Right renal cortex interstitium (tissue), 3 donors: Measurements from ENCODE around the gene YPEL2. TPM values are rescaled to one million over a fixed set of nuclear protein-coding genes. Genes with fewer than 3 reads are reported as not detected.

Experiments used
- DNase-seq, 3 donors: peaks; one replicate each; pipeline ENCODE4 v3.0.0-alpha.2; 2013; ENCODE audit warnings: low read depth in 3 of 3, low spot score in 2 of 3
- polyA plus RNA-seq, 3 donors: library from polyadenylated mRNA; unstranded; fragments of 120-200 nt; gene quantifications; one replicate each; pipeline ENCODE4 v1.2.1, GENCODE V29; 2013; ENCODE audit not compliant: insufficient read length in 3 of 3

The YPEL2 gene
- polyA plus RNA-seq, 3 donors = 34.1 to 35.6 (median 34.5) TPM

DNA sequence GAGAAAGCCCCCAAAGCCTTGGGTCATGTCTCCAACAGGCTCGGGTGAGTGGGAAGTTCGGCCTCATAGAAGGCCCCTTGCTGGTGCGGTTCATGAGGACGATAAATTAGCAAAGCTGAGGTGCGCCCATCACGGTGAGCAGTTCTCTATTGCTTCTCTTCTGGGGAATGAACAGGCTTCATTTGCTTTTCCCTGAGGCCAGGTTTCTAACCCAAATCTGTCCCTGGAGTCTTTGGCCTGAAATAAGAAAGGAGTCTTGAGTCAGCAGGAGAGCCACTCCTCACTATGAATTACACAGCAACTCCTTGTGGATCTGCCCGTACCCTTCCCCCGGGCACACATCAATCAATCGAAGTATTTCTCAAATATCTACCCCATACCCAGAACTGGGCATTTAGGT is 94.6 kb downstream of the YPEL2 start:
- DNase-seq = no peak

DNA sequence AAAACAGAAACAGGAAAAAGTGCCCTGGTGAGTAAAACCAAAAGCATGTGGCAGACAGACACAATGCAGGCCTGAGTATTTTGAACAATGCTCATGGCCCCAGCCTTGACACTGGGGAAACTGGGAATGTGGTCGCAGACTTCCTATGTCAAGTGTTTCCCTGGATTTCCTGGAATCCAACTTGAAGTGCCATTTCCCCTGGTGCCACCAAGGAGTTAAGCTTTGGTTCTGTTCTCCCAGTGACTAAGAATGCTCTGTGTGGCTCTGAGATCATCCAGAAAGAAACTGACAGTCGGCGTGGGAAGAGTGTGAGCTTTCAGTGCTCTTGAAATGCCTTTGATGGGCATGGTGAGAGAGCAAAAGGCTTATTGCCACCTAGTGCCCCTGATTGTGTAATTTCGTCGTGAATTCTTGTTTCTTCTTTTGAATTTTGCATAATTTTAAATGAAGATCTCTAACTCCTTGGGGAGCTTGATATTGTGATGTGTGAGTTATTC is 96.0 kb downstream of the YPEL2 start:
- DNase-seq = no peak

DNA sequence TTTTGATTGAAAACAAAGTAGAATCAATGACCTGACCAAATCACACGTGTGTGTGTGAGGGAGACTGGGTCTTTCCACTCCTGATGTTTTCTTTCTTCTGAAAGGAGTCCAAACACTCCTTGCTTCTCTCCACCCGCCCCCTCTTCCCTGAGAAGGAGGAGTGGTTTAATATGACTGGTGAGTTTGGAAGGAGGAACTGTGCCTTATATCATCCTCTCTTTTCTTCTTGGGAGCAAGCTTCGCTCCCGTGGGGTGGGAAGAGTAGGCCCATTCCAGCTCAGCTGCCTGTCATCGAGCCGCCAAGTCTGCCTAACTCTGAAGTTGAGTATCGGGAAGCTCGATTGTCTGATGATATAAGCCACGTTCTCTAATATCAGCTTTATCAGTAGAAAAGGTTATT is 96.5 kb downstream of the YPEL2 start:
- DNase-seq = no peak

DNA sequence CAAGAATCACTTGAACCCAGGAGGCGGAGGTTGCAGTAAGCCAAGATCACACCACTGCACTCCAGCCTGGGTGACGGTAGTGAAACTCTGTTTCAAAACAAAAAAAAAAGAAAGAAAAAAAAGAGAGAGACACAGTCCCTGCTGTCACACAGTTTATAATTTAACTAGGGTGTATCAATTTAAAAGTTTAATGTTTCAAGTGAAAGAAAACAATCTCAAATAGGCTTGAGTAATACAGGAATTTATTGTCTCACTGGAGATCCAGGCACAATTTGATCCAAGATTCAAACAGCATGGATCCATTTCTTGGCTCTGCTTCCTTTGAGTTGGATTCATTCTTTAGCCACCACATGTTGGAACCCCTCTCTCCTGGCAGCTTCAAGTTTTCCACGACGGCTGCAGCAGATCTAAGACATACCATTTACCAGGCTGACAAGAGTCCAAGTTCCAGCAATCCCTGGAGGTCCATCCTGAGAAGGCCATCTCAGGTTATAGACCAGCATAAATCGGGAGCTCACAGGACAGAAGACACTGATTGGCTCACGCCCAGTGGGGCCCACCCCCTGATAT is 97.5 kb downstream of the YPEL2 start:
- DNase-seq = no peak

DNA sequence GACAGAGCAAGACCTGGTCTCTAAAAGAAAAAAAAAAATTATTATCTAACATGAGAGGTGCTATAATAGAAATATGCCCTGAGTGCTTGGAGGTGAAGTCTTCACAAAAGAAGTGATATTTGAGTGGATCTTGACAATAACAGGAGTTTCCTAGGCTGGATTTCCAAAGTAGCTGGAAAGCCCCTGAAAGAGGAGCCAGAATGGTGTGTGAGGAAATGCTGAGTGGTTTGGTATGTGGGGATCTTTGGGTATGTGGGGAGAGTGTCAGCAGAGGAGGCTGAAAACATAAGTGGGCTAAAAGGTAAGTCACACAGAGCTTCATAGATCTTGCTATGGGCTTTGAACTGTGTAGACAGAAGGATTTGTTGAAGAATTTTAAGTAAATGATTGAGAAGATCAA is 100.1 kb downstream of the YPEL2 start:
- no peak for DNase-seq

DNA sequence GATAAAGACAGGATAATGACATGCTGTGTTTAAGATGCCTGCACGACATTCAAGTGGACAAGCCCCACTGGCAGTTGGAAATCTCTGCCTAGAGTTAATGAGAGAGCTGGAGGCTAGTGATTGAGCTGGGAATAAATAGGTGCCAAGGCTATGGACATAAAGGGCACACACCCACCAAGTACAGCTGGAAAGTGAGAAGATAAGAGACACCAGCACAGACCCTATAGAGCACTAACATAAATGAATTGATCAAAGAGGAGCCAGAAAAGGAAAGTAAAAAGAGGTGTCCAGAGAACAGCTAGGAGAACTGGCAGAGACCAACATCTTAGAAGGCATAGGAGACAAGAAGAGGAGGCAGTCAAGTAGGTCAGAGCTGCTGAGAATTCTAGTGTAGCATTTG is 101.2 kb downstream of the YPEL2 start:
- no peak for DNase-seq

DNA sequence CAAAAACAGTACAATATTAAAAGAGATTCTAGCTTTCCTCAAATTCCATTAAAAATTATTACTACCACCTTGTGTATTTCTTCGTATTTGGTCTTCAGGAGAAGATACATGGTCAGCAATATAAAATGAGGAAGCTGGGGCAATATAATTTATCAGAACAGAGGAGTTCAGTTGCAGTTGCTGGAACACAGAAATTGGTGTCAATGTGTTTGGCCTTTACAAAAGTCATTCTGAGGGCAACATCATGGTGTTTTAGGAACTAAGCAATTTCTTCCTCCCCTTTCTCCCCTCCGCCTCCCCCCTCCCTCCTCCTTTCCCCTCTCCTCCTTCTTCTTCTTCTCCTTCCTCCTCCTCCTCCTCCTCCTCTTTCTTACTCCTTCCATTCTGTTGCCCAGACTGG is 102.1 kb downstream of the YPEL2 start:
- no peak for DNase-seq

DNA sequence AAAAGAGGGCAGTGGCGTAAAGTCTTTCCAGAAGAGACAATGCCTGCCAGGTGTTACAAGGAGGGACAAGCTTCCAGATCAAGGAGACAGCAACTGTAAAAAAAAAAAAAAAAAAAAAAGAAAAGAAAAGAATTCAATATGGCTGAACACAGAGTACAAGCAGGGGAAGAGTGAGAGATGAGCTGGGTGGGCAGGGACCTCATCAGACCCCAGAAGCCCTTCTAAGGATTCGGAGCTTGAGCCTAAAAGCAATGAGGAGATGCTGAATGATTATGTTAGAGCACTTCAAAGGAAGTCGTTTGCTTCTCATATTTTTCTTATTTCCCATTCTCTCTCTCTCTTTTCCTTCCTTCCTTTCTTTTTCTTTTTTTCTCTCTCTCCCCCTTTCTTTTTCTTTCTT is 103.0 kb downstream of the YPEL2 start:
- DNase-seq = no peak

DNA sequence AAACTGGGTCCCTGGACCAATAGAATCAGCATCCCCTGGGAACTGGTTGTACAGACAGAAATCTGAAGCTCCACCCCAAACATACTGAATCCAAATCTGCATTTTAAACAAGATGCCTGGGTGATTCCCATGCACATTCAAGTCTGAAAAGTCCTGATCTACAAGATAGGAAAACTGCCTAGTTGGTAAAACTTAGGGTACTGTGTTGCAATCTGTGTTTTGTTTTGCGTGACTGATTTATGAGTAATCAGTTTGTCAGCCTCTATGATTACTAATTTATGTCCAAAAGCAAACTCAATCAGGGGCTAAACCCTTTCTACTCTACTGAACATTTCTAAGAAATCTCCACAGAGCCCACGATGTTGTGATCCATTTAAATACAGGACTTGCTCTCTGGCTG is 103.8 kb downstream of the YPEL2 start:
- DNase-seq = no peak

DNA sequence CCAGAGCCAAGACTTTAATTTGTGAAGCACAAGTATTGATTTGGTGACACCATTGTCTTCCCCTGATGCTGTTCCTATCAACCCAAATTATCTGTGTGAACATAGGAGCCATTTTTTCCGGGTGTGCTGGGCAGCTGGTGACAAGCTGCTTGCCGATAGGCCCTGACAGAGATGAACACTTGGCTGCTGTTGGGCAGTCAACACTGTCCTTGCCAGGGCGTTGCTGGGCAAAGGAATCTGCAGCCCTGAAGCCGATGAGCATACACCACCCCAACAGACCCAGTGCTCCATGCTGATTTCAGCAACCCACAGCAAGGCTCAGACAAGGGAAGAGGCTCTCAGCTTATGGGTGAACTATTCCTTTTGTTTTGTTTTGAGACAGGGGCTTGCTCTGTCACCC is 105.4 kb downstream of the YPEL2 start:
- no peak for DNase-seq

DNA sequence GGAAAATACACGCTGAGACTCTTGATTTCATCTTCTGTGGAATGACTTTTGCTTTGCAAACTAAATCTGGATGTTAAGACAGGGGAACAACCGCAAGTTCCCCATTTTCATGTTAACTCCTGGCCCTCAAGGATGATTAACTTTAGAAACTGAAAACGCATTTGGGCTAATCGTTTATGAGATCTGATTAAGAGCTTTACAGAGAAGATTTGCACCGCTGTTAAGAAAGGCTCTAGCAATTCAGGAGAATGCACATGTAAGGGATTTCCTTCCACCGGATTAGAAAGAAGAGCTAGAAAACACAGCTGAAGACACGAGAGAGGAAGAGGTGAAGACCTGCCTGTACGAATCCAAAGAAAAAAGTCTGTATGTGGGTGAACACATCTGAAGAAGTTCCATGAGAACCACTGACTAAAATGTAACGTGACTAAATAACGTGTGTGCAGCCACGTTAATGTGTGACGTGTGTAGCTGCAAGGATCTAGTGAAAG is 106.4 kb downstream of the YPEL2 start:
- no peak for DNase-seq

DNA sequence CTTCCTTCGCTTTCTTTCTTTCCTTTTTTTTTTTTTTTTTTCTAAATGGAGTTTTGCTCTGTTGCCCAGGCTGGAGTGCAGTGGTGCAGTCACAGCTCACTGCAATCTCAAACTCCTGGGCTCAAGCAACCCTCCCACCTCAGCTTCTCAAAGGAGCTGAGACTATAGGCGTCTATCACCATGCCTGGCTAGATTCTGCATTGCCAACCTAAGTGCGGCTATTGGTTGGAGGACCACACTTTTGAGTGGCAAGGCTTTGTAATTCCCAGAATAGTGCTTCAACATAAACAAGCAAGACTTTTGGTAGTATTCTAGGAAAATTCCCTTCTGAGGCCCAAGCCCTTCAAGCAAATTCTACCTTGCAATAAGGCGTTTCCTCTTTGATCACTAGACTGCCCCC is 107.8 kb downstream of the YPEL2 start:
- no peak for DNase-seq

DNA sequence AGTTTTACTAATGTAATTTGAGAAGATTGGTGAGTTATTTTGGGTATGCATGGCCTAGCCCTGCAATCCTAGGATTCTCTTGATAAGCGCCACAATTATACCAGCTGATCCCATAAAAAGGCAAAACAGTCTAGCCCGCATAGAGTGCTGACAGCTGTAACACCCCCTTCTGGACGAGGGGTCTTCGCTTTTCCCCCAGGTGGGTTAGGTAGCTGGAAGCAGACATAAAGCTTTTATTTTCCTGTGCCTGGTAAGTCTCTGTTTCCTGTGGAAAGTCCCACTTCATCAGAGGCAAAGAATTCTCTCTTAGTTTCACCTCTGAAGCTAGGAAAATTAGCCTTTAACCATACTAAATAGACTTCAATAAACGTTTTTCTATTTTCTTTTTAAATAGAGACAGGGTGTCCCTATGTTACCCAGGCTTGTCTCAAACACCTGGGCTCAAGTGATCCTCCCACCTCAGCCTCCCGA is 108.3 kb downstream of the YPEL2 start:
- no peak for DNase-seq

DNA sequence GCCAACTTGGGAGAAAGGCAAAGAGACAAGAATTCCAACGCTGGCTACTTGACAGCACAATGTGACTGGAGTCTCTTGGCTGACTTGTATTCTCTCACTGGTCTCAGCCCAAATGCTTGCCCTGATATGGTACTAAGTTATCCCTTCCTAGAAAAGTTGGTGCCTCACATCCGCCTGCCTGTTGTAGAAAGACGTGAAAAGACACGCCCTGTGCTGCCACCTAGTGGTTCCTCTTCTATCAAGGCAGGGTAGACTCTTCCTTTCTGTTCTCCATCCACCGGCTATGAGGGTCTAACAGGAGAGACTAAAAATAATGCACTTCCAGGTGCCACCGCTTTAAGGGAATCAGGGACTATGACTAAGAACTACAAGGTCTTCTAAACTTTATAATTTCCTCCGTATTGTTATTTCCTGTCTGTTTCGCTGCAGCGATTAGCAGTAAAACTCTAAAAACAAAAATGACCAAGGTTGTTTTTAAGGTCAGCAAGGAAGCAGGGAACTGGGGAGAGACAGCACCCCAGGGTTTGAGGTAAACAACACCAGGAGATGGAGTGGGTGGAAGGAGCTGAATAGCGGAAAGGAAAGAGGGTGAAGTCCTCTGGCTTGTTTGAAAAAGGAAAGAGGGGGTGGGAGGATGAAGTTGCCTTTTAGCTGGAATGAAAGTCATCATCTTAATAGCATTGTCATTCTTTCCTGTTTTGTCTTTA is 109.5 kb downstream of the YPEL2 start:
- peak; percentile 86 to 90 (median 87) for DNase-seq

DNA sequence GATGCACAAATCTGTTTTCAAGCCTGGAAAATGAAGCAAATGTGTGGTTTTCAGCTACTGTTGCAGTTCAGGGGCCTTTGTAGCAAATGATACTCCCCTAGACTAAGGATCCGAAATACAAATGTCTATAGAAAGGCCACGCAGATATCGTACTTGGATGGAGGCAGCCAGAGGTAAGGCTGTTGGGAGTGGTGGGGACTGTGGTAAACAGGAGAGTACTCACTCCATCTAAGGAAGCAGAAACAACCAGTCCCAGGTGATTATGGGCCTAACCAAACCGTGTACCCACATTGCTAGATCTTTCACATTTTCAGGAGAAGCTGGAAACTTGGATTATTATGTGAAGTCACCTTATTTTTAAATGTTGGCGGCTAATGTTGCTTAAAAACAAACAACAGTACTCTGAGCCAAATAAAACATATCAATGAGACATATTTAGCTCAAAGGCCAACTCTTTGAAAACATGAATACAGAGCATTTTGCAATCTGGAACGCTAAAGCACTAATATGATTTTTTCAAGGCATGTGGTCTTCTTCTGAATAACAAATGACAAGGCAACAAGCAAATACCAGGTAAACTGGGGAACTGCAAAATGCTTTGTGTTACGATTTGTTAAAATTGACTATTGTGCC is 110.1 kb downstream of the YPEL2 start:
- no peak for DNase-seq

DNA sequence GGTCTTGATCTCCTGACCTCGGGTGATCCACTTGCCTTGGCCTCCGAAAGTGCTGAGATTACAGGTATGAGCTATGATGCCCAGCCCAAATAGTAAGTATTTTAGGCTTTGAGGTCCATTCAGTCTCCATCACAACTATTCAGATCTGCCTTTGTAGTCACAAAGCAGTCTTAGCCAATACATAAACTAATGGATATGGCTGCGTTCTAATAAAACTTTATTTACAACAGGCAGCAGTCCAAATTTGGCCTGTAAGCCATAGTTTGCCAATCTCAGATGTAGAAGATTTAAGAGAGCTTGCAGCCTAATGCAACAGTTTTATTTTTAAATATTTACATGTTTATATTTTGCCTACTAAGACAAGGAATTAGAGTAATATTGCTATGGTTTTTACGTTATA is 111.7 kb downstream of the YPEL2 start:
- no peak for DNase-seq

Other genes starting within 250 kb of the YPEL2 start
- gene TRIM37, start 224.8 kb upstream of the YPEL2 start, polyA plus RNA-seq = 10 to 100 TPM; 27.0 to 30.0 (median 28.2) TPM
- gene SKA2, start 176.5 kb upstream of the YPEL2 start, polyA plus RNA-seq = 10 to 100 TPM; 85.2 to 94.8 (median 91.9) TPM
- gene PRR11, start 175.9 kb upstream of the YPEL2 start, polyA plus RNA-seq = 10 to 100 TPM; 18.1 to 19.2 (median 18.9) TPM
- 10 to 100 TPM; 26.0 to 29.5 (median 27.3) TPM for gene SMG8, start 121.6 kb upstream of the YPEL2 start, polyA plus RNA-seq
- 10 to 100 TPM; 10.4 to 11.8 (median 11.3) TPM for gene GDPD1, start 111.1 kb upstream of the YPEL2 start, polyA plus RNA-seq
- 10 to 100 TPM; 84.4 to 98.6 (median 90.5) TPM for gene DHX40, start 234.0 kb downstream of the YPEL2 start, polyA plus RNA-seq